Mammary epithelial cell (primary cell): ENCODE data around the gene KCNIP4.

Source experiments
- CTCF ChIP-seq, 2 donors: IDR thresholded peaks in 1 of 2; conservative IDR thresholded peaks in 1 of 2; 2 replicates each; pipeline ENCODE4 v1.5.1; 2011 to 2012; ENCODE audit warnings: inconsistent platforms in 2 of 2, low read length in 2 of 2, mild to moderate bottlenecking in 2 of 2, control low read depth in 1 of 2, low read depth in 1 of 2; ENCODE audit not compliant: insufficient read depth in 1 of 2; ENCODE audit errors: extremely low read depth in 1 of 2
- EZH2 ChIP-seq: IDR thresholded peaks from 2 replicates; pipeline ENCODE4 v1.6.1; 2012; ENCODE audit warnings: low read length, inconsistent platforms, borderline replicate concordance

- TF ChIP-seq CTCF (conservative IDR thresholded peaks at IDR 0.05 in 1 of 2, IDR thresholded peaks at IDR 0.05 in 1 of 2; ENCODE audit: extremely low read depth in 1 of 2, insufficient read depth in 1 of 2, low read depth in 1 of 2, low read length in 2 of 2) (no peak), EZH2 (no peak)
Observed at GRCh38 chr4:21470535-21470934, 478.0 kb downstream of the KCNIP4 start.
